Erythroblast (primary cell): ENCODE data around the gene SOD2.

Source experiments
- GATA1 ChIP-seq: IDR thresholded peaks from 2 replicates; pipeline ENCODE4 v1.6.1; 2011; ENCODE audit warnings: low read depth, mild to moderate bottlenecking, control low read depth, low read length, moderate library complexity
- POLR2A ChIP-seq: IDR thresholded peaks from 2 replicates; pipeline ENCODE4 v1.6.1; 2011; ENCODE audit warnings: mild to moderate bottlenecking, low read length

DNA sequence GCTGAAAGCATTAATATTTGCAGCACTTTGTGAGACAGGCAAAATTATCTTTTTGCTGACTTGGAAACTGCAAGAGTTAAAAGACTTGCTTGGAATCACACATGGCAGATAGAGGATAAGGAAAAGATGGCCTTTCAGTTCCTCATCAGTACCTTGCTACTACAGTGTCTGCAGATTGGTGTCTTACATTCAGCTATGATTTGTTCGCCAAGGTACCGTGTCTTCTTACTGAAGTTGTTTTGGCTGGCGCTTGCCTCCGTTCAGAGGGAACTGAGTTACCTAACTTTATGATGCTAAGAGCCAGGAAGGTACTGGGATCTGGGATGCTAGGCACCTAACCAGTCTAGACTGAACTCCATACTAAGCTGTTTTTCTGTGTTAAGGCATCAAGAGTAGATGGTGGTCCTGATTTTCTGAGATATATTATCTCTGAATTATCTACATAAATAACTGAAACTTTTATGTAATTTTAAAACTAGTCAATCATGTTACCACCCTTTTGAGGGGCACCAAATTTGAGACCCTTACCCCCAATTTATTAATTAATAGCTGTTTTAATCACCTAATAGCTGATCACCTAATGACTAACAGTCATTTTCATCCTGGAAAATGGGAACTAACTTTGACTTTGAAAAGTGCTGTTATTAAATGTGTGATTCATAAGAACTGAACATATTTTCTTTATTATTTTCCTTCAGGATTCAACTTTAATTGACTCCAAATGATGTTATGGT is 36.7 kb upstream of the SOD2 start:
- TF ChIP-seq POLR2A (no peak), GATA1 (no peak)
